ENCODE measurements around the gene CDKN2C.

DNA sequence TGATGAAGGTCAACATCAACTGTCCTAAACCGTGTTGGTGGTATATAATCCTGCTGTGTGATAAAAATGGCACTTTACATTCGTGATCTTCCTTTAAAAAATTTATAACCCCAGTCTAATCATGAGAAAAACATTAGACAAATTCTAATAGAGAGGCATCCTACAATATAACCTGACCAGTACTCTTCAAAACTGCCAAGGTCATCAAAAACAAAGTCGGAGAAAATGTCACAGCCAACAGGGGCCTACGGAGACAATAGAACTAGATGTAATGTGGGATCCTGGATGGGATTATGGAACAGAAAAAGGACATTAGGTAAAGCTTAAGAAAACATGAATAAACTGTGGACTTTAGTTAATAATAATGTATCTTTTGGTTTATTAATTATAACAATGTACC is 25.0 kb downstream of the CDKN2C start:
- no peak for TF ChIP-seq CTCF (IDR thresholded peaks at IDR 0.05; ENCODE audit: low read depth, low read length)
- TF ChIP-seq MAX (IDR thresholded peaks at IDR 0.05; ENCODE audit: low read depth, low read length), result no peak
